ENCODE measurements around the gene ZNF407. TPM values are rescaled to one million over a fixed set of nuclear protein-coding genes. Genes with fewer than 3 reads are reported as not detected.

ZNF407 gene
- total and polyA plus RNA-seq, 4 donors, result 1.9 to 16.5 (median 6.6) TPM

DNA sequence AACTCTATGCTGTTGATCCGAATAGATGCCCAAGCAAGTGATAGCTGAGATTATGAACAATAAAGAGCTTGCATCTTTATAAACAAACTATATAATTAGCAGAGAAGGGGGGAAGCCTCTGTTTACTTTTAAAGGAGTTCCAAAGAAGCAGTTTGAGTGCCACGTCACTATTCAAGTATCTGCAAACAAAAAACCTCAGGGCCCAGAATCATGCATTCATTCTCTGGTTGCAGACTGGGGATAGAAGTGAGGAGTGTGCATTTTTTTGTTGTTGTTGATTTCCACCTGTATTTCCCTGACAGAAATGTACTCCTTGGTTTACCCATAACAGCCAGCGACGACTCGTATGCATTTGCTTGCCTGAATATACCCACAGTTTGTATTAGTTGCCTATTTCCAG is 347.0 kb downstream of the ZNF407 start:
- DNase-seq (ENCODE audit: low spot score), result no peak
- Histone ChIP-seq H3K4me3 (ENCODE audit: low read depth in 1 of 3, low read length in 3 of 3) (no peak overlapping the region), H3K27me3 (ENCODE audit: control insufficient read depth in 4 of 4, insufficient read depth in 4 of 4, low read length in 3 of 4) (no peaks in the 10 kb centered on the region), H3K36me3 (ENCODE audit: control insufficient read depth in 4 of 4, insufficient read depth in 3 of 4, low read depth in 1 of 4, low read length in 3 of 4) (no peaks in the 10 kb centered on the region), H3K4me1 (ENCODE audit: control insufficient read depth in 4 of 4, insufficient read depth in 4 of 4, low read length in 3 of 4) (no peaks in the 10 kb centered on the region), H3K27ac (ENCODE audit: low read depth in 1 of 2, low read length in 2 of 2) (no peak overlapping the region), H3K9ac (ENCODE audit: low read depth in 1 of 2, low read length in 2 of 2) (no peak overlapping the region), H3K9me3 (ENCODE audit: control insufficient read depth in 4 of 4, low read length in 3 of 4) (no peaks in the 10 kb centered on the region)
- TF ChIP-seq TAF1 (conservative IDR thresholded peaks at IDR 0.05), result no peak
- no peak for TF ChIP-seq RAD21 (IDR thresholded peaks at IDR 0.05)
- TF ChIP-seq, protein P1, sequence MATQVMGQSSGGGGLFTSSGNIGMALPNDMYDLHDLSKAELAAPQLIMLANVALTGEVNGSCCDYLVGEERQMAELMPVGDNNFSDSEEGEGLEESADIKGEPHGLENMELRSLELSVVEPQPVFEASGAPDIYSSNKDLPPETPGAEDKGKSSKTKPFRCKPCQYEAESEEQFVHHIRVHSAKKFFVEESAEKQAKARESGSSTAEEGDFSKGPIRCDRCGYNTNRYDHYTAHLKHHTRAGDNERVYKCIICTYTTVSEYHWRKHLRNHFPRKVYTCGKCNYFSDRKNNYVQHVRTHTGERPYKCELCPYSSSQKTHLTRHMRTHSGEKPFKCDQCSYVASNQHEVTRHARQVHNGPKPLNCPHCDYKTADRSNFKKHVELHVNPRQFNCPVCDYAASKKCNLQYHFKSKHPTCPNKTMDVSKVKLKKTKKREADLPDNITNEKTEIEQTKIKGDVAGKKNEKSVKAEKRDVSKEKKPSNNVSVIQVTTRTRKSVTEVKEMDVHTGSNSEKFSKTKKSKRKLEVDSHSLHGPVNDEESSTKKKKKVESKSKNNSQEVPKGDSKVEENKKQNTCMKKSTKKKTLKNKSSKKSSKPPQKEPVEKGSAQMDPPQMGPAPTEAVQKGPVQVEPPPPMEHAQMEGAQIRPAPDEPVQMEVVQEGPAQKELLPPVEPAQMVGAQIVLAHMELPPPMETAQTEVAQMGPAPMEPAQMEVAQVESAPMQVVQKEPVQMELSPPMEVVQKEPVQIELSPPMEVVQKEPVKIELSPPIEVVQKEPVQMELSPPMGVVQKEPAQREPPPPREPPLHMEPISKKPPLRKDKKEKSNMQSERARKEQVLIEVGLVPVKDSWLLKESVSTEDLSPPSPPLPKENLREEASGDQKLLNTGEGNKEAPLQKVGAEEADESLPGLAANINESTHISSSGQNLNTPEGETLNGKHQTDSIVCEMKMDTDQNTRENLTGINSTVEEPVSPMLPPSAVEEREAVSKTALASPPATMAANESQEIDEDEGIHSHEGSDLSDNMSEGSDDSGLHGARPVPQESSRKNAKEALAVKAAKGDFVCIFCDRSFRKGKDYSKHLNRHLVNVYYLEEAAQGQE (IDR thresholded peaks at IDR 0.05), result no peak
- no peak for TF ChIP-seq FOXA1 (IDR thresholded peaks at IDR 0.05)
- TF ChIP-seq RXRA (IDR thresholded peaks at IDR 0.05), result no peak
- TF ChIP-seq YY1 (IDR thresholded peaks at IDR 0.05), result no peak
- no peak for TF ChIP-seq JUND (IDR thresholded peaks at IDR 0.05)
- WGBS, result 89% methylated on average over 5 of the region's 5 CpGs

DNA sequence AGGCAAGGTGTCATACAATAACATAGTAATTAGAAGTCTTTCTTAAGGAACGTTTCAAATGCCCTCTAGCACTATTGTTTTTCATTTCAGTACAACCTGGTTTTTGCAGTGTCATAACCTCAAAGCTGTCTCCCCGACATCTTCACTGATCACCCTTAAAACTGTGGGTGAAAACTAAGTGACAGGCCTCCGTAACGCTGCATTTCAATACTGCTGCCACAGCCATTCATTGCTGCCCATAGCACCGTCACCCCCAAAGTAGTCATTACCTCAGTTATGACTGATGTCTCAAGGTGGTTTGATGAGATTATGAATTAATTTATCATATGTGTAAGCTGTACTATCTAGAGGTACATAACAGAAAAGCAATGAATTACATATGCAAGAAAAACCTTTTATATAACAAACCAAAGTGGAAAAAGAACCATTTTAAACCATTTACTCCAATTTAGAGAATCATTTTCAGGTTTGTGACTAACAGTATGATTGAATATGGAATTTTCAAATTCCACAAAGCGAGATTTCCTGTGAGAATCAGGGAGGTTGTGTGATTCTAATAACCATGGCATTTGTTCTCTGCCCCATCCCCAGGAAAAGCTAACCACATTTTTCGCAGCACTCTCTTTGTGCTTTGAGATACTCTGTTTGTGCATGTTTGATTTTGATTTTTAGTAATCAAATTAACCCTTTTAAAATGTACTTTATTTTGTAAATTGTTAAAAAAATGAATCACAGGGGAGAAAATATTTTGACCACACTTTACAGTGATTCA is 348.3 kb downstream of the ZNF407 start:
- TF ChIP-seq, protein P1 (IDR thresholded peaks at IDR 0.05), result no peak
- TF ChIP-seq RAD21 (IDR thresholded peaks at IDR 0.05) (no peak), EGR1 (IDR thresholded peaks at IDR 0.05; ENCODE audit: low read depth in 2 of 2) (no peak), FOXA1 (IDR thresholded peaks at IDR 0.05) (no peak), NR2F2 (IDR thresholded peaks at IDR 0.05) (no peak), YY1 (IDR thresholded peaks at IDR 0.05) (no peak), HNF4G (IDR thresholded peaks at IDR 0.05) (no peak), HNF4A (conservative IDR thresholded peaks at IDR 0.05) (no peak), RXRA (IDR thresholded peaks at IDR 0.05) (no peak), GABPA (IDR thresholded peaks at IDR 0.05 in 1 of 2, conservative IDR thresholded peaks at IDR 0.05 in 1 of 2) (no peak), SP1 (IDR thresholded peaks at IDR 0.05) (no peak), FOXA2 (IDR thresholded peaks at IDR 0.05) (no peak), JUND (IDR thresholded peaks at IDR 0.05) (no peak), TAF1 (conservative IDR thresholded peaks at IDR 0.05) (no peak)
- TF ChIP-seq, protein P2, sequence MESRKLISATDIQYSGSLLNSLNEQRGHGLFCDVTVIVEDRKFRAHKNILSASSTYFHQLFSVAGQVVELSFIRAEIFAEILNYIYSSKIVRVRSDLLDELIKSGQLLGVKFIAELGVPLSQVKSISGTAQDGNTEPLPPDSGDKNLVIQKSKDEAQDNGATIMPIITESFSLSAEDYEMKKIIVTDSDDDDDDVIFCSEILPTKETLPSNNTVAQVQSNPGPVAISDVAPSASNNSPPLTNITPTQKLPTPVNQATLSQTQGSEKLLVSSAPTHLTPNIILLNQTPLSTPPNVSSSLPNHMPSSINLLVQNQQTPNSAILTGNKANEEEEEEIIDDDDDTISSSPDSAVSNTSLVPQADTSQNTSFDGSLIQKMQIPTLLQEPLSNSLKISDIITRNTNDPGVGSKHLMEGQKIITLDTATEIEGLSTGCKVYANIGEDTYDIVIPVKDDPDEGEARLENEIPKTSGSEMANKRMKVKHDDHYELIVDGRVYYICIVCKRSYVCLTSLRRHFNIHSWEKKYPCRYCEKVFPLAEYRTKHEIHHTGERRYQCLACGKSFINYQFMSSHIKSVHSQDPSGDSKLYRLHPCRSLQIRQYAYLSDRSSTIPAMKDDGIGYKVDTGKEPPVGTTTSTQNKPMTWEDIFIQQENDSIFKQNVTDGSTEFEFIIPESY (IDR thresholded peaks at IDR 0.05), result no peak
- TF ChIP-seq, protein P3, sequence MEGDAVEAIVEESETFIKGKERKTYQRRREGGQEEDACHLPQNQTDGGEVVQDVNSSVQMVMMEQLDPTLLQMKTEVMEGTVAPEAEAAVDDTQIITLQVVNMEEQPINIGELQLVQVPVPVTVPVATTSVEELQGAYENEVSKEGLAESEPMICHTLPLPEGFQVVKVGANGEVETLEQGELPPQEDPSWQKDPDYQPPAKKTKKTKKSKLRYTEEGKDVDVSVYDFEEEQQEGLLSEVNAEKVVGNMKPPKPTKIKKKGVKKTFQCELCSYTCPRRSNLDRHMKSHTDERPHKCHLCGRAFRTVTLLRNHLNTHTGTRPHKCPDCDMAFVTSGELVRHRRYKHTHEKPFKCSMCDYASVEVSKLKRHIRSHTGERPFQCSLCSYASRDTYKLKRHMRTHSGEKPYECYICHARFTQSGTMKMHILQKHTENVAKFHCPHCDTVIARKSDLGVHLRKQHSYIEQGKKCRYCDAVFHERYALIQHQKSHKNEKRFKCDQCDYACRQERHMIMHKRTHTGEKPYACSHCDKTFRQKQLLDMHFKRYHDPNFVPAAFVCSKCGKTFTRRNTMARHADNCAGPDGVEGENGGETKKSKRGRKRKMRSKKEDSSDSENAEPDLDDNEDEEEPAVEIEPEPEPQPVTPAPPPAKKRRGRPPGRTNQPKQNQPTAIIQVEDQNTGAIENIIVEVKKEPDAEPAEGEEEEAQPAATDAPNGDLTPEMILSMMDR (IDR thresholded peaks at IDR 0.05; ENCODE audit: low read depth, low read length, missing input control), result no peak
- TF ChIP-seq, protein P4, sequence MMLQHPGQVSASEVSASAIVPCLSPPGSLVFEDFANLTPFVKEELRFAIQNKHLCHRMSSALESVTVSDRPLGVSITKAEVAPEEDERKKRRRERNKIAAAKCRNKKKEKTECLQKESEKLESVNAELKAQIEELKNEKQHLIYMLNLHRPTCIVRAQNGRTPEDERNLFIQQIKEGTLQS (IDR thresholded peaks at IDR 0.05), result no peak
- TF ChIP-seq, protein P5, sequence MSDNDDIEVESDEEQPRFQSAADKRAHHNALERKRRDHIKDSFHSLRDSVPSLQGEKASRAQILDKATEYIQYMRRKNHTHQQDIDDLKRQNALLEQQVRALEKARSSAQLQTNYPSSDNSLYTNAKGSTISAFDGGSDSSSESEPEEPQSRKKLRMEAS (IDR thresholded peaks at IDR 0.05), result no peak
- Histone ChIP-seq H3K4me1 (ENCODE audit: control insufficient read depth in 4 of 4, insufficient read depth in 4 of 4, low read length in 3 of 4) (no peaks in the 10 kb centered on the region), H3K9ac (ENCODE audit: low read depth in 1 of 2, low read length in 2 of 2) (no peak overlapping the region), H3K27ac (ENCODE audit: low read depth in 1 of 2, low read length in 2 of 2) (no peak overlapping the region), H3K4me3 (ENCODE audit: low read depth in 1 of 3, low read length in 3 of 3) (no peak overlapping the region), H3K36me3 (ENCODE audit: control insufficient read depth in 4 of 4, insufficient read depth in 3 of 4, low read depth in 1 of 4, low read length in 3 of 4) (no peaks in the 10 kb centered on the region), H3K27me3 (ENCODE audit: control insufficient read depth in 4 of 4, insufficient read depth in 4 of 4, low read length in 3 of 4) (no peaks in the 10 kb centered on the region), H3K9me3 (ENCODE audit: control insufficient read depth in 4 of 4, low read length in 3 of 4) (no peaks in the 10 kb centered on the region)
- WGBS, result 94% methylated on average over 7 of the region's 7 CpGs
- DNase-seq (ENCODE audit: low spot score), result no peak
